GM20431 (cell line): ENCODE results near the gene SFXN5.

Experiments
- in situ Hi-C: fragments of 300-500 bp; cut with MseI, MboI; formaldehyde crosslinking; loops from one replicate; pipeline ENCODE4 v1.15.0; 2020; ENCODE audit warnings: low sequenced_read_pairs; ENCODE audit not compliant: unreplicated experiment

The SFXN5 gene

DNA sequence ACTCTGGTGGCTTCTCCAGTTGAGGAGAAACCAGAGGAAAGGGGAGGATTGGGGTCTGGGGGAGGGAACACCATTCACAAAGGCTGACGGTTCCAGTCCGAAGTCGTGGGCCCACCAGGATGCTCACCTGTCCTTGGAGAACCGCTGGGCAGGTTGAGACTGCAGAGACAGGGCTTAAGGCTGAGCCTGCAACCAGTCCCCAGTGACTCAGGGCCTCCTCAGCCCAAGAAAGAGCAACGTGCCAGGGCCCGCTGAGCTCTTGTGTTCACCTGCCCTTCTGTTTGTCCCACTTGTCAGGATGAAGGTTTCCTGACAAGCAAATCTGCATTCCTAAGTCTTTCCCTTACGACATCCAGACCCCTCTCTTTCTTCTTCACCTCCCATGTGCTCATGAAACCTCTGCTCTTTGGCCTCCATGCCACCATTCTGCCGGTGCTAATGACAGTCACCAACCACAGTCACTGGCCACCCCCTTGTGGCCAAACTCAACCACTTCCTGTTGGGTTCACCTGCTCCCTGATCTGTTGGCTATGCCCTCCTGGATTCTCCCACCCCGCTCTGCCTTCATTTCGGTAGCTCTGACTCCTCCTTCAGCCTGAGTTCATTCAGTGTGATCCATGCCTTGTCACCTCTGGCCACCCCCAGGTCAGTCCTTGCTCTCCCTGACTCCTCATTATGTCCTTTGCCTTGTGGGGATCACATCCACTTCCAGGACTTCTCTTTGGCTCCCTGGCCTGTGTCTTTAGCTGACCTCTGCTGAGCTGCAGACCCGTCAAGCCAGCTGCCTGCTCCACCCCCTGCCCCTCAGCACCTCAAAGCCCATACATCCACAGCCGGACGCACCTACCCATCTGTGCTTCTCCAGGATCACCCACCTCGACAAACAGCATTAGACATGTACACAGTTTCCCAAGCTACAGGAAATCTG lies 136.6 kb downstream of the SFXN5 start:
- in situ Hi-C loops = no loop called here

DNA sequence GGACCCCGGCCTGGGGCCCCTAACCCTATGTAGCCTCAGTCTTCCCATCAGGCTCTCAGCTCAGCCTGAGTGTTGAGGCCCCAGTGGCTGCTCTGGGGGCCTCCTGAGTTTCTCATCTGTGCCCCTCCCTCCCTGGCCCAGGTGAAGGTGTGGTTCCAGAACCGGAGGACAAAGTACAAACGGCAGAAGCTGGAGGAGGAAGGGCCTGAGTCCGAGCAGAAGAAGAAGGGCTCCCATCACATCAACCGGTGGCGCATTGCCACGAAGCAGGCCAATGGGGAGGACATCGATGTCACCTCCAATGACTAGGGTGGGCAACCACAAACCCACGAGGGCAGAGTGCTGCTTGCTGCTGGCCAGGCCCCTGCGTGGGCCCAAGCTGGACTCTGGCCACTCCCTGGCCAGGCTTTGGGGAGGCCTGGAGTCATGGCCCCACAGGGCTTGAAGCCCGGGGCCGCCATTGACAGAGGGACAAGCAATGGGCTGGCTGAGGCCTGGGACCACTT lies 137.8 kb downstream of the SFXN5 start:
- in situ Hi-C loops = no loop called here

DNA sequence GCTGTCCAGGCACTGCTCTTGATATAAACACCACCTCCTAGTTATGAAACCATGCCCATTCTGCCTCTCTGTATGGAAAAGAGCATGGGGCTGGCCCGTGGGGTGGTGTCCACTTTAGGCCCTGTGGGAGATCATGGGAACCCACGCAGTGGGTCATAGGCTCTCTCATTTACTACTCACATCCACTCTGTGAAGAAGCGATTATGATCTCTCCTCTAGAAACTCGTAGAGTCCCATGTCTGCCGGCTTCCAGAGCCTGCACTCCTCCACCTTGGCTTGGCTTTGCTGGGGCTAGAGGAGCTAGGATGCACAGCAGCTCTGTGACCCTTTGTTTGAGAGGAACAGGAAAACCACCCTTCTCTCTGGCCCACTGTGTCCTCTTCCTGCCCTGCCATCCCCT lies 138.3 kb downstream of the SFXN5 start:
- in situ Hi-C loops = no loop called here

DNA sequence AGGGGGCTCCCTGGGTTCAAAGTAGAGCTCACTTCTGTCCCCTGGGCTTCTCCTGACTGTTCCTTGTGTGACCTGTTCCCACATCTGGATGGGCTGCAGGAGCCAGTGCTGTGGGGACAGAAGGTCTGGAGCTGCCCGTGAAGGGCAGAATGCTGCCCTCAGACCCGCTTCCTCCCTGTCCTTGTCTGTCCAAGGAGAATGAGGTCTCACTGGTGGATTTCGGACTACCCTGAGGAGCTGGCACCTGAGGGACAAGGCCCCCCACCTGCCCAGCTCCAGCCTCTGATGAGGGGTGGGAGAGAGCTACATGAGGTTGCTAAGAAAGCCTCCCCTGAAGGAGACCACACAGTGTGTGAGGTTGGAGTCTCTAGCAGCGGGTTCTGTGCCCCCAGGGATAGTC lies 138.7 kb downstream of the SFXN5 start:
- in situ Hi-C loops = no loop called here

DNA sequence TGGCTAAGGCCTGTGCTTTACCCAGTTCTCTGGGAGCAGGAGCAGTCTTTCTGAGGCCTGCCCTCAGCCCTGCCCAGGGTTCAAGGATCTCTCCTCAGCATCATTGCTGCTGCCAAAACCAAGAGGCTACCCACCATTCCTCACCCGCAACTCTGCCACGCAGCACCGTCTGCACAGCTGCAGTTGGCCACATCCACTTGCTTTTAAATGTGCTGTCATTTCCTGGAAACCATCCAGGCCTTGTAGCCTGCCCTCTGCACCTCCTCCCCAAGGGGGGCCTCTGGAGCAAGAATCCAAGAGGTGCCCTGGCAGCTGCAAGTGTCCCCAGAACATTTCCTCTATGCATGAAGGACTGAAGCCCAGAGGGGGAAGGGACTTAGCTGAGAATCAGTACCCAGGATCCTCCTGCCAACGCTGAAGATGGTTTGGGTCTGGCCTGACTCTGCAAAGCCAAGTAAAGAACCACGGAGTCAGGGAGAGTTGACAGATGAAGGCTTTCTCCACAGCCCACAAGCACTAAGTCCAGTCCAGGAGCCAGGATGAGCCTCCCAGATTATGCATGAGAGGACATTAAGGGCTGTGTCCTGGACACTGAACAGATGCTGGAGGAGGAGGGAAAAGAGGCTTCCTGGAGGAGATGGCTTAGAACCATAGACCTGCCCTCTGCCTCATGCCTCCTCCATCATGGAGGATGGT lies 139.3 kb downstream of the SFXN5 start:
- in situ Hi-C loops = no loop called here

DNA sequence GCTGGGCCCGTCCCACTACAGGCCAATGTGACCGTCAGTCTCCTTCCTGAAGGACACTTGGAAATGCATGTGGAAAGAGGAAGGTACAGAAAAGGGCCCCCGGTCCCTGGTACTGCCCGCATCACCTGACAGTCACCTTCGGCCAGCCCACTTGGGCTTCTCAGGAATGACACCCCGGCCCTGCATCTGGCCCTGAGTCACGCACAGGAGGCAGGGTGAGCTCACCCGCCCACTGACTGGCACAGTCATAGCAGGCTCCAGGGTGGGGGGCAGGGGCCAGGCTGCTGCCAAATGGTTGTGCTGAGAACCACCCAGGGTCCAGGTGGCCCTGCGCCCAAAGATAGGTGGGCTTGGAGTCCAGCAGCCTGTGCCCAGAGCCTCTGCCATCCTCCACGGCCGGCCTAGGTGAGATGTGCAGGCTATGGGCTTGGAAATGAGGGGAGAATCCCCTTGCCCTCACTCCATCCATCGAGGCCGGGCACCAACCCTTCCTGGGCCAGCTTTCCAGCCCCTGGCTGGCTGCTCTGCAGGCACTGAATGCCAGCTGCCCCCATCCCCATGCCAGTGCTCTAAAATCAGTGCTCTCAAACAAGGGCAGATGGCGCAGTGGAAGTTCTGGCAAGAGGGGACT lies 140.1 kb downstream of the SFXN5 start:
- in situ Hi-C loops = no loop called here

DNA sequence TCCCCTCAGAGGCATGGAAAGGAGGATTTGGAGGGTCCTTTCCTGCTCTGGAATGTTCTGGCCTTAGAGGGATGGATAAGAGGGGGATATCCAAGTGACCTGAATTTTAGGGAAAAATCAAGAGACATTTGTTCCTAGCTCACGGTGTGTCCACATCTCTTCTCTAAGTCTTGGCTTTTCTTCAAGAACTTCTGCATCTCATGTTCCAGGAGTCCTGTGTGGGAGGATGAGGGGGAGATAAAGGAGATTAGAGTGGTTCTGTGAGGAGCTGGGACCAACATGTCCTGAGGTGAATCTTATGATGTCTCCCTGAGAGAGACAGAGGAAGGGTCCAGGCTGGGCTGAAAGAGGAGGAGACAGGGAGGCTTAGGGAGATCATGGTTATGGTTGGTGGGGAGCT lies 142.5 kb downstream of the SFXN5 start:
- in situ Hi-C loops = no loop called here

DNA sequence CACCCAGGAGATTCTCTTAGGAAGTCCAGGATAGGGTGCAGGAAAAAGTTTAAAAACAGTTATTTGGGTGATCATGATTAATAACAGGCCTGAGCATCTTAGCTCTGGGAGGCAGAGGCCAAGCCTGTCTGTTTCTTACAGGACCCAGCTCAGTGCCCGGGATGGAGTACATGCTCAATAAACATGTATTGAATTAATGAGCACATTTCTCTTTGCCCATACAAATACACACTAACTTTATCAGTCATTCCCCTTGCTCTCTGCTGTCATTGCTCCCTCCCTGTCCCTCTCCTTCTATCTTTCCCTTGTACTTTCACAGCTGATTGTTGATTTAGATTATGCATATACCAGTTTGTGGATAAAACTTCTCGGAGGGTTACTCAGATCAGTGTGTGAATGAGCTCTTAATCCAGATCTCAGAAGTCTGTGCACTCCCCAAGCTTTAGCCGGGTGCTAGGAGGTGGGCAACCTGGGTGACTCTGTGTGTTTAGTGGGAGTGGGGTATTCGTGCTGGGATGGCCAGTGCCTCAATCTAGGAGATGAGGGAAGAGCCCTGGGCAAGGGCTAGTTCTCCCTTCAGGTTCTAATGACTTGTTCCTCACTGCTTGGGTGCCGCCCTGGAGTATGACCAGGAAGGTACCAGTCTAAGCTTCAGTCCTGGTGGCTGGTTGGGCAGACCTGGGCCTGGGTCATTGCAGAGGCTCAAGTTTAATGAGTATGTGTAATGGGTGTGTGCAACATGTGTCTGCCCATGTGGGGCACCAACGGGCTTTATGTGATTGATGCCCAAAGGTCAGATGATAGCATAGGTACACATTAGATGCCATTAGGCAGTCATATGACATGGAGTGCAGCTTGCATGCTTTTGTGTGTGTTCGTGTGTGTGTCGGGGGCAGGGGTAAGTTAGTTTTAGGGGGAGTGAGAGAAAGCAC lies 143.6 kb downstream of the SFXN5 start:
- in situ Hi-C loops = no loop called here

DNA sequence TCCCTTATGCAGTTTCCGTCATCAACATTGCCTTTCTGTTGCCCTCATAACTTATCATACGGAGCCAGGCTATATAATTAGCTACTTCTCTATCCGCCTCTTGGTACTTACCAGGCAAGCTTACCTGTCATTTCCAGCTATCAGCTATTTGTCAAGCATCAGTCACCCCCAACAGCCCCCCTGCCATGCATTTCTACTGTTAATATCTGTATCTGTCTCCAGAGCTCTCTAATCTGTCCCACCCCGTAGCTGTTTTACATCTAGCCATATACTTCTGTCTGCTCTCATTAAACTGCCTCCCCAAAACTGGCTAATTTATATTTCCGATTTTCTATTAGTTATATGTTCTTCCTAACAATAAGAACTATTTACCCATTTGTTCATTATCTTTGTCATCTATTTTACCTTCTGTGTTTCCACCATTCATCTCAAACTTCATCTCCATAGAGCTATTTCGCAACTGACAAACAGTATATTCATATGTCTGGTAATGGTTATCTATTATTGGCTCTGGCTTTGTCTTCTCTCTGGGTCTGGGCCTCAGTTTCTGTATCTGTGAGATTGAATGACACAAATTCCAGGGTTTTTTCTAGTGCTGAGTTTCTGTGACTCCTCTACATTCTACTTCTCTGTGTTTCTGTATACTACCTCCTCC lies 144.6 kb downstream of the SFXN5 start:
- in situ Hi-C loops = no loop called here

DNA sequence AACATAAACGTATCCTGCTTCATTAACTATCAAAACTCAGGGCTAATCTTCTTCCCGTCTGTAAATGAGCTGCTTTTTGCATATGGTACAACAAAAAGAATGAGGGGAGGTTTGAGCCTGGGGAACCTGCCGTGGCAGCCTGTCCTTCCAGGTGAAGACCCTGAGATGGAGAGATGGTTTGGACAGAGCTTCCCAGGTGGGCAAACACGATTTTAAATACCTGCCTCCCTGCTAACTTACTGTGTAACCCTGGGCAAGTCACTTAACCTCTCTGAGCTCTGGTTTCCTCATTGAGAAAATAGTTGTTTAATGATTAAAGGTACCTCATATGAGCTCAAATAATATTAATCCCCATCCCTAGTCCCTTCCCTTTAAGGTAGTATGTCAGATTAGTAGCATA lies 145.1 kb downstream of the SFXN5 start:
- in situ Hi-C loops = no loop called here

DNA sequence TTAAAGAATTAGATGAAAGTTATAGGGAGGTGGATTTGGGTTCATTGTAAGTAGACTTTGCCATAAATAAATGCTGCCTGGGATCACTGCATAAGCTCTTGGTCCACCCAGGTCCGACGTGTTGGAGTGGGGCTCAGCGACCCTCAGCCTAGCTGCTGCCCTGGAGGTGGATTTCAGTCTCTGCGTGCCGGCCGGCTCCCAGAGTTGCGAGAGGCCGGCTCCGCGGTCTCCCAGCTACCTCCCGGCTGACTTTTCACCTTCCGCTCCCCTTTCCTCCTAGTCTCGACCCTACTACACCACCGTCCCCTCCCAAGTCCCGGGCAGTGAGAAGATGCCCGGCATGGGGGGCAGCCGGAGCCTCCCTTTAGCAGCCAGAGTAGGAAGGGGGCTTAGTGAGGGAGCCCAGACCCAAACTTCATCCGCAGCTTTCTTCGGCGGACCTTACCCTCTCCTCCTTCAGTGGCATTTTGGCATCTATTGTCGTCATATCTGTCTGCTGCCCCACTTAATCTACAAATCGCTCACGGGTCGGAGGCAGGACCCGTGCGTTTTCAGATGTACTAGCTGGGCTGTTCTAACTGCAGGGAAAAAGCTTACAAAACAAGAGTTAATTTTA lies 146.1 kb downstream of the SFXN5 start:
- in situ Hi-C loops = no loop called here

DNA sequence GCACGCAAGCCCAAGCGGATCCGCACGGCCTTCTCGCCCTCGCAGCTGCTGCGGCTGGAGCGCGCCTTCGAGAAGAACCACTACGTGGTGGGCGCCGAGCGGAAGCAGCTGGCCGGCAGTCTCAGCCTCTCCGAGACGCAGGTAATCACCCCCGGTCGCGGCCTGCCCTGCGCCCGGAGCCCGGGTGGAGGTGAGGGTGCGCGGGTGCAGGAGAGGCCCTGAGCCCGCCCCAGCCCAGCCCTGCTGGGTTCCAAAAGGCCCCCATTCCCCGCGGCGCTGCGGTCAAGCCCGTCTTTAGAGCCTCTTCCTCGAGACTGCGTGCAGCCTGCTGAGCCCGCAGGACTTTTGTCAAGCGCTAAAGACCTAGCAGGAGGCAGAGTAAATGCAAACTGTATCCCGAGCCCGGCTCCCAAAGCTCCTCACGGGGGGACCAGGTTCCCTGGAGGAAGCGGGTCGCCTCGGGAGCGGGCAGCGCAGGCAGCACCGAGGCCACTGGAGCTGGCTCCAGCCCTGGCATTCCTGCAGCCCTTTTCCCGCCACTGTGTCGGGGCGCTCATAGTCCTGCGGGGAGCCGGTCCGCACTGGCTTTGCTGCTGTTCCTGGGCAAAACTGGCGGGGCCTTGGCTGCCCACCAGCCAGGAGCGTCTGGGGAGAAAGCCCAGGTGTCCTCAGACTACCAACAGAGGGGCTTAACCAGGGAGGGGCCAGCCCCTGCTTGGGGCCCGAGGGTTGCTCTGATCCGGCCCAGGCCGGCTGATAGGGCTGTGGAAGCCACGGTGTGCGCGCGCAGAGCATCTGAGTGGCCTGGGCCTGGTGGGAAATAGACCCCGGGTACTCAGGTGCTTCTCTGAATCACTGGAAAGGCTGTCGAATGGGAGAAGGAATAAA lies 146.9 kb downstream of the SFXN5 start:
- in situ Hi-C loops = no loop called here

DNA sequence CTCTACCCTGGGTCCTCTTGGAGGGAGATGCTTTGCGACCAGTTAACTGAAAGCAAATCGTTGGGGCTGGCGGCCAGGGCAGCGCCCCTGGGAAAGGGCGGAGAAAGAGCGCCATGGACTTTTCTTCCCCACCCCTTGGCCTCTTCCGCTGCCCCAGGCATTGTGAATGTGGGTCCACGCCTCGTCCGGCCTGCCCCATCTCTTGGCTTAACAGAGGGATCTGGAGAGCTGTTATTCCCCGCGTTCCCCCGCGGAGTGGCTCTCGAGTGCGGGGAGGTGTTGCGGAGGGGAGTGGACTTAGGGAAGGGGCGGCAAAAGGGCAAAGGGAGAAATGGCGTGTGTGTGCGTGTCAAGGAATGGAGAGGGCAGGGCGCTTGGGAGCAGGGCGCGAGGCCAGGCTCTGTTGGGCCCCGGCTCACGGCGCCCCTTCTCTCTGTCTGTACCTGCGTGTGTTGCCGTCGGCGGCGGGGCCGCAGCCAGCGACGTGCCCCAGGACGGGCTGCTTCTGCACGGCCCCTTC lies 147.6 kb downstream of the SFXN5 start:
- in situ Hi-C loops = no loop called here

DNA sequence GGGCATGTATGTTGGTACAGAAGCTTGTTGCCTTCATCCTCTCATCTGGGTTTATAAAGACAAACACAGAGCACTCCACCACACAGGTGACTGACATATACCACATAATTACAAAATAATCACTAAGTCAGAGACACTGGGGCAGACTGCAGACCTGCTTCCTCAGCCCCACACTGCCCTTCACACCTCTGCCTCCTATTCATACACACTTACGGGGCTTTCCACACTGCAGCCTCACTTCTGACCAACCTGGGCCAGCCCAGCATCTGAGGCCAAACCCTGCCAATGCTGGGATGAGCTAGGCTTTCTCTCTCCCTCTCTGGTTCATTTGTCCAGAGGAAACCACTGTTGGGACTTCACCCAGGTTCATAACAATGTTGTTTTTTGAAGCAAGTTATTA lies 149.7 kb downstream of the SFXN5 start:
- in situ Hi-C loops = no loop called here

DNA sequence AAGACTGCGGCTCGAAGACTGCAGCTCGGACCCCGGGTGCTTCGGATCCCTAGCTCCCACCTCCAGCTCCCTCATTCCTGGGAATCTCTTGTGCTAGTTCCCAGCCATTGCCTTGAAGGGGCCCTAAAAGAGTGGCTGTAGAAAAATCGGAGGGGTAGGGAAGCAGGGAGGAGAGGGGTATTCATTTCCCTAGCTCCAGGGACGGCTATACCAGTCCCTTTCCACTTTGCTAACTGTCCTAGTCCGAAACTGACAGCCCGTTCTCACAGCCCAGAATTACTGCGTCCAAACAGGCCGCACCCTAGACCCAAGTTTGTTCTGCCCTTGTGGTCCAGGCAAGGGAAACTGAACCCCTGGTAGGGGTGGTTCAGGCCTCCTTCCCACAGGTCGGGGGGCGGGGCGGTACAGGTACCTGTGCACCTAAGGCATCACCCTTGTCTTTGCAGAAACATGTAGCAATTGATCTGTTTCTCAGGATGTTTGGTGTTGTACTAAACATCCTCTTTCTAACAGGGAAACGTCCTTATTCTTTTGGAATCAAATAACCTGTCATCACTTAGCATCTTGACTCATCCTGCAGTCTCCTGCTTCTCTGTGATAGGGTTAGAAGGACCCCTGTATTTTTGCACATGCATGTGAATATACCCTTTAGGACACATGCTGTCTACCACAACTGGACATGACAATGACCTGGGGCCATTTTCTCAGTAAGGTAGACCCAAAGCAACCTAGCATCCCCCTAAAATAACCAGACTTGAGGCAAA lies 150.2 kb downstream of the SFXN5 start:
- in situ Hi-C loops = no loop called here

DNA sequence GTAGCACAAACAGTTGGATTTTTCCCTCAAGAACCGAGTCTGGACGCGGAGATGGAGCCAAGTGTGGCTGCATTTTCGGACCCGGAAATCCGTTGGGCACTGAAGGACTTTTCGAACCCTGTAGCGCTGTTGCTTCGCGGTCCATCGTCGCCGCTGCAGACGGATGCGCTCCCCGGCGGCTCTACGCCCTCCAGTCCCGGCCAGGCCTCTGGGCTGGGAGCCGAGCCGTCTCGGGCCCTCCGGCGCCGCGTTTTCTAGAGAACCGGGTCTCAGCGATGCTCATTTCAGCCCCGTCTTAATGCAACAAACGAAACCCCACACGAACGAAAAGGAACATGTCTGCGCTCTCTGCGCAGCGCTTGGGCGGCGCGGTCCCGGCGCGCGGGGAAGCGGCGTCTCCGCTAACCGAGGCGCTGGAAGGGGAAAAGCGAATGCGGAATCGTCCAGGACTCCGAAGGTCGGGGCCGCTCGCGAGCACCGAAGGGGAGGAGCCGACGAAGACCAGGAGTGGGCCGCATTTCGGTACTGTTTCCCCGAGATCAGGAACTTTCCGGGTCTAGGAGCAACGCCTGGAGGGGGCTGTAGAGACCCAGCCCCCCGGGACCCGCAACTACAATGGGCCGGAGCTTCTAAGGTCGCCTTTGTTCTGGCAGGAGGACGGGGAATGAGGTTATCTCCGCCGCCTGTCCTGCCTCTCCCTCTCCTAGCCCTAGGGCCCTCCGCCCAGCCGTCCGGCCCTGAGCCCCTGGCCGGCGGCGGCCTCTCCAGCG lies 151.0 kb downstream of the SFXN5 start:
- in situ Hi-C loops = no loop called here
